Measurements from ENCODE around the gene SSR3. TPM values are rescaled to one million over a fixed set of nuclear protein-coding genes. Genes with fewer than 3 reads are reported as not detected.

SSR3 gene
- total and polyA plus RNA-seq, 2 donors (not counting 3 experiments of a cell fraction or from before 2014, with no cell fraction given), result 155 to 355 TPM

DNA sequence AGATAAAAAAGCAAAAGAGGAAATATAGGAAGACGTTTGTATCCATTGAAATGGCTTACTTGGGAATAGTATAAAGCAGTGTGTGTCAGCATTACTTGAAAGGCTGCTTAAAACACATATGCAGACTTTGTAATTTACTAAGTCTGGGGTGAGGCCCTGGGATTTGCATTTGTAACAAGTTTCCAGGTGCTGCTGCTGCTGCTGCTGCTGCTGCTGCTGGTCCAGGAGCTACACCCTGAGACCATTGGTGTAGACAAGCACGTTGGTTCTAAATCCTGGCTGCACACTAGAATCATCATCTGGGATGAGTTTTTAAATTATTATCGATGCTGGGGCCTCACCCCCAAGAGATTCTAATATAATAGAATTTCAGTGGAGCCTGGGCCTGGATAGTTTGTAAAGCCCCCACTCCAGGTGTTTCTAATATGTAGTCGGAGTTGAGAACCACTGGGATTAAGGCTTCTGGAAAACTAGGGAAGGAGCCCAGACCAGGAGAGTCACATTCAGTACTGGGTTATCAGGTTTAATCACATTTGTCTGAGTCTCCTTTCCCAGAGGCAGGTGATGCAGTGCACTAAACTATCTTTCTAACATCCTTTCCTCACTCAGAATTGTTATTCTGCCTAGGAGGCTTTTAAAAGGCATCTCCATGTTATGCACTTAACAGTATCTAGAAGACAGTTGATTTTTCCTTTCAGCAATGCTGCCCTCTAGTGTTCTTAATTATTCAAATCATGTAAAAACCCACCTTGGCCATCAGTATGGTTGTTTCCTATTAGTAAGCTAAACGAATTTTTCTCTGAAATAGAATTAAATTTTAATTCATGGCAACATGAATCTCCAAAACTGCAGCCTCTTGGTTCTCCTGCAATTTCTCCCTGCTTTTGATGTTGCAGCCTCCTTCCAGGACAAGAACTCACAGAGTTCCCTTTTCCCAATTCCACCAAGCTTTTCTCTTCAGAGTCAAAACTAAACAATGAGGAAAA is 45.4 kb downstream of the SSR3 start:
- Histone ChIP-seq H3K4me1 (ENCODE audit: control insufficient read depth, extremely low read depth, insufficient read depth, low read length) (peaks cover 3% of the 10 kb centered on the region), H3K9me3 (replicated peaks; ENCODE audit: control insufficient read depth, insufficient read depth, low read length) (no peaks in the 10 kb centered on the region), H3K36me3 (ENCODE audit: control insufficient read depth in 2 of 2, extremely low read depth in 1 of 2, insufficient read depth in 2 of 2, low read length in 2 of 2) (no peaks in the 10 kb centered on the region), H4K20me1 (replicated peaks; ENCODE audit: control insufficient read depth, extremely low read depth, insufficient read depth, low read length) (no peaks in the 10 kb centered on the region), H2AFZ (ENCODE audit: low read depth, low read length) (no peak overlapping the region), H3K9me1 (replicated peaks; ENCODE audit: control insufficient read depth, extremely low read depth, insufficient read depth, low read length) (no peaks in the 10 kb centered on the region), H3K9ac (replicated peaks; ENCODE audit: extremely low read depth, insufficient read depth, low read length) (no peak overlapping the region), H3K27ac (ENCODE audit: insufficient read depth, low read depth, low read length) (no peak overlapping the region), H3K4me3 (replicated peaks in 1 of 3; ENCODE audit: insufficient read depth in 1 of 3, low read depth in 1 of 3, low read length in 3 of 3) (no peak overlapping the region), H3K79me2 (ENCODE audit: control insufficient read depth, insufficient read depth, low read length) (no peaks in the 10 kb centered on the region), H3K4me2 (ENCODE audit: insufficient read depth, low read length) (no peak overlapping the region), H3K27me3 (ENCODE audit: control insufficient read depth in 2 of 2, insufficient read depth in 2 of 2, low read length in 2 of 2) (no peaks in the 10 kb centered on the region)
- peak; percentile 80 for DNase-seq (ENCODE audit: low read depth, low spot score)
- POLR2A ChIA-PET, result no interaction called here
- CTCF ChIA-PET, result interaction anchor here (0.6 to 12.3 kb wide), 80 partner anchors 8 to 692 kb away, joined by 3 to 267 read pairs (median 5); partner anchors contain the start of gene SSR3
- dilution Hi-C loops (cut with MboI; ENCODE audit: extremely low pct_ligation_motif_present, low sequenced_read_pairs) (loop anchor here (25.0 kb wide), 1 partner anchor 347 kb away; no protein-coding TSS in a partner anchor), intact Hi-C loops (cut with micrococcal nuclease) (loop anchor here (1.0 to 5.0 kb wide), 7 partner anchors 35 to 467 kb away; no protein-coding TSS in a partner anchor)
- BruUV-seq (replicated peaks), result no TSS peak
- no peak for TF ChIP-seq FOS (IDR thresholded peaks at IDR 0.05; ENCODE audit: borderline replicate concordance, insufficient read depth, low read length)
- TF ChIP-seq, protein P1, sequence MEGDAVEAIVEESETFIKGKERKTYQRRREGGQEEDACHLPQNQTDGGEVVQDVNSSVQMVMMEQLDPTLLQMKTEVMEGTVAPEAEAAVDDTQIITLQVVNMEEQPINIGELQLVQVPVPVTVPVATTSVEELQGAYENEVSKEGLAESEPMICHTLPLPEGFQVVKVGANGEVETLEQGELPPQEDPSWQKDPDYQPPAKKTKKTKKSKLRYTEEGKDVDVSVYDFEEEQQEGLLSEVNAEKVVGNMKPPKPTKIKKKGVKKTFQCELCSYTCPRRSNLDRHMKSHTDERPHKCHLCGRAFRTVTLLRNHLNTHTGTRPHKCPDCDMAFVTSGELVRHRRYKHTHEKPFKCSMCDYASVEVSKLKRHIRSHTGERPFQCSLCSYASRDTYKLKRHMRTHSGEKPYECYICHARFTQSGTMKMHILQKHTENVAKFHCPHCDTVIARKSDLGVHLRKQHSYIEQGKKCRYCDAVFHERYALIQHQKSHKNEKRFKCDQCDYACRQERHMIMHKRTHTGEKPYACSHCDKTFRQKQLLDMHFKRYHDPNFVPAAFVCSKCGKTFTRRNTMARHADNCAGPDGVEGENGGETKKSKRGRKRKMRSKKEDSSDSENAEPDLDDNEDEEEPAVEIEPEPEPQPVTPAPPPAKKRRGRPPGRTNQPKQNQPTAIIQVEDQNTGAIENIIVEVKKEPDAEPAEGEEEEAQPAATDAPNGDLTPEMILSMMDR (IDR thresholded peaks at IDR 0.05; ENCODE audit: extremely low read depth in 1 of 2, insufficient read depth in 1 of 2, low read depth in 1 of 2, low read length in 2 of 2), result peak; percentile 32 to 35
- peak; percentile 77 for FAIRE-seq

DNA sequence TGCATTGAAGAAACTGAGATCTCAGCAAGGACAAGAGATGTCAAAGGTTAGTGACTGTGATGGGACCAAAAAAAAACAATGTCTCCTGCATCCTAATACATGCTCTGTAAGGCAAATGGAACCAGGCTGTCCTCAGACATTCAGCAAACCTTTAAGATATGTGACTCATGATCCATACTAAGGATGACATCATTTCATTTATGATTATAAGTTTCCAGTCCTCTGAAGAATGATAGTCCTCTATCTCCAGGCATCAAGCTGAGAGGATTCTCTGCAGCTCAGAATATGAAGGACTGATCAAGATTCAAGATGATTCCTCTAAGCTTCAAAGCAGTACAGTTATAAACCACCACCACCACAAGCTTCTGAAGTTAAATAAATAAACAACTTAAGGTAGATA is 47.6 kb downstream of the SSR3 start:
- Histone ChIP-seq H3K9ac (replicated peaks; ENCODE audit: extremely low read depth, insufficient read depth, low read length) (no peak overlapping the region), H3K79me2 (ENCODE audit: control insufficient read depth, insufficient read depth, low read length) (no peaks in the 10 kb centered on the region), H3K27ac (ENCODE audit: insufficient read depth, low read depth, low read length) (no peak overlapping the region), H2AFZ (ENCODE audit: low read depth, low read length) (no peak overlapping the region), H3K4me2 (ENCODE audit: insufficient read depth, low read length) (no peak overlapping the region), H3K4me1 (ENCODE audit: control insufficient read depth, extremely low read depth, insufficient read depth, low read length) (no peaks in the 10 kb centered on the region), H3K9me1 (replicated peaks; ENCODE audit: control insufficient read depth, extremely low read depth, insufficient read depth, low read length) (no peaks in the 10 kb centered on the region), H3K4me3 (replicated peaks in 1 of 3; ENCODE audit: insufficient read depth in 1 of 3, low read depth in 1 of 3, low read length in 3 of 3) (no peak overlapping the region), H3K9me3 (replicated peaks; ENCODE audit: control insufficient read depth, insufficient read depth, low read length) (no peaks in the 10 kb centered on the region), H4K20me1 (replicated peaks; ENCODE audit: control insufficient read depth, extremely low read depth, insufficient read depth, low read length) (no peaks in the 10 kb centered on the region), H3K36me3 (ENCODE audit: control insufficient read depth in 2 of 2, extremely low read depth in 1 of 2, insufficient read depth in 2 of 2, low read length in 2 of 2) (no peaks in the 10 kb centered on the region), H3K27me3 (ENCODE audit: control insufficient read depth in 2 of 2, insufficient read depth in 2 of 2, low read length in 2 of 2) (no peaks in the 10 kb centered on the region)
- ChIA-PET CTCF (interaction anchor here (0.8 to 12.3 kb wide), 11 partner anchors 11 to 463 kb away, joined by 3 to 267 read pairs (median 30); no protein-coding TSS in a partner anchor), POLR2A (no interaction called here)
- FAIRE-seq, result peak; percentile 48
- BruUV-seq (replicated peaks), result no TSS peak
- dilution Hi-C loops (cut with MboI; ENCODE audit: extremely low pct_ligation_motif_present, low sequenced_read_pairs) (loop anchor here (25.0 kb wide), 1 partner anchor 345 kb away; no protein-coding TSS in a partner anchor), intact Hi-C loops (cut with micrococcal nuclease) (loop anchor here (5.0 kb wide), 2 partner anchors 190 to 465 kb away; no protein-coding TSS in a partner anchor)
- TF ChIP-seq FOS (IDR thresholded peaks at IDR 0.05; ENCODE audit: borderline replicate concordance, insufficient read depth, low read length) (peak; percentile 66), MYC (IDR thresholded peaks at IDR 0.05; ENCODE audit: low read depth, low read length) (no peak), JUN (IDR thresholded peaks at IDR 0.05; ENCODE audit: borderline replicate concordance, insufficient read depth, insufficient read length, low read depth) (peak; percentile 78)
- TF ChIP-seq, protein P1 (IDR thresholded peaks at IDR 0.05; ENCODE audit: extremely low read depth in 1 of 2, insufficient read depth in 1 of 2, low read depth in 1 of 2, low read length in 2 of 2), result no peak
- no peak for DNase-seq (ENCODE audit: low read depth, low spot score)
